GM19372 (cell line): ENCODE measurements around the gene DPYSL4.

Experiments used
- ATAC-seq: cut with Tn5 transposase; IDR thresholded peaks from one replicate; pipeline ENCODE4 v1.9.1; 2021; ENCODE audit warnings: mild to moderate bottlenecking, low read depth, moderate library complexity; ENCODE audit not compliant: unreplicated experiment

The DPYSL4 gene

GRCh38 chr10:132186488-132187429 is at the start of gene DPYSL4:
TSS of gene DPYSL4 (plus strand) at chr10:132186948. CDS start at chr10:132187064, 116 bp downstream.
- no peak for ATAC-seq

GRCh38 chr10:132137111-132138072 is 49.4 kb upstream of the DPYSL4 start:
- ATAC-seq: no peak

- ATAC-seq: no peak
Measured at GRCh38 chr10:132138133-132138532, 48.6 kb upstream of the DPYSL4 start.

- ATAC-seq: no peak
Measured at GRCh38 chr10:132138596-132138995, 48.2 kb upstream of the DPYSL4 start.

- no peak for ATAC-seq
Measured at GRCh38 chr10:132139526-132139925, 47.2 kb upstream of the DPYSL4 start.

- ATAC-seq: no peak
Measured at GRCh38 chr10:132140167-132140925, 46.4 kb upstream of the DPYSL4 start.

- no peak for ATAC-seq
Measured at GRCh38 chr10:132141076-132141475, 45.7 kb upstream of the DPYSL4 start.

- ATAC-seq: no peak
Measured at GRCh38 chr10:132141526-132142395, 45.0 kb upstream of the DPYSL4 start.

- ATAC-seq: no peak
Measured at GRCh38 chr10:132142396-132143161, 44.2 kb upstream of the DPYSL4 start.

- ATAC-seq: no peak
Measured at GRCh38 chr10:132143162-132143561, 43.6 kb upstream of the DPYSL4 start.

- no peak for ATAC-seq
Measured at GRCh38 chr10:132144086-132144485, 42.7 kb upstream of the DPYSL4 start.

- no peak for ATAC-seq
Measured at GRCh38 chr10:132145002-132145401, 41.7 kb upstream of the DPYSL4 start.

- no peak for ATAC-seq
Measured at GRCh38 chr10:132145521-132146185, 41.1 kb upstream of the DPYSL4 start.

- ATAC-seq: no peak
Measured at GRCh38 chr10:132146271-132146671, 40.5 kb upstream of the DPYSL4 start.

- no peak for ATAC-seq
Measured at GRCh38 chr10:132146941-132147915, 39.5 kb upstream of the DPYSL4 start.

GRCh38 chr10:132148261-132149251 is 38.2 kb upstream of the DPYSL4 start:
- ATAC-seq: no peak
